ENCODE data around the gene TIAL1.

DNA sequence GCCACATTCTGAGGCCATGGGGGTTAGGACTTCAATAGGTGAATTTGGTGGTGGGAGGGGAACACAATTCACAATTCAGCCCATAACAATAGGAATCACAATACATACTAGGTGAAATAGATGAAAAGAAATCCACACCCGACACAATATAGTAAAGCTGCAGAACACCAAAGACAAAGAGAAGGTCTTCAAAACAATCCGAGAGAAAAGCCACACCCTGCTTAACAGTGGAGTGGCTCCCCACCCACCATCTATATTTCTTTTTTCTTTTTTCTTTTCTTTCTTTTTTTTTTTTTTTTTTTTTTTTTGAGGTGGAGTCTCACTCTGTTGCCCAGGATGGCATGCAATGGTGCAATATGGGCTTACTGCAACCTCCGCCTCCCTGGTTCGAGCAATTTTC, 14.7 kb upstream of the TIAL1 start:
- TF ChIP-seq, protein P1, sequence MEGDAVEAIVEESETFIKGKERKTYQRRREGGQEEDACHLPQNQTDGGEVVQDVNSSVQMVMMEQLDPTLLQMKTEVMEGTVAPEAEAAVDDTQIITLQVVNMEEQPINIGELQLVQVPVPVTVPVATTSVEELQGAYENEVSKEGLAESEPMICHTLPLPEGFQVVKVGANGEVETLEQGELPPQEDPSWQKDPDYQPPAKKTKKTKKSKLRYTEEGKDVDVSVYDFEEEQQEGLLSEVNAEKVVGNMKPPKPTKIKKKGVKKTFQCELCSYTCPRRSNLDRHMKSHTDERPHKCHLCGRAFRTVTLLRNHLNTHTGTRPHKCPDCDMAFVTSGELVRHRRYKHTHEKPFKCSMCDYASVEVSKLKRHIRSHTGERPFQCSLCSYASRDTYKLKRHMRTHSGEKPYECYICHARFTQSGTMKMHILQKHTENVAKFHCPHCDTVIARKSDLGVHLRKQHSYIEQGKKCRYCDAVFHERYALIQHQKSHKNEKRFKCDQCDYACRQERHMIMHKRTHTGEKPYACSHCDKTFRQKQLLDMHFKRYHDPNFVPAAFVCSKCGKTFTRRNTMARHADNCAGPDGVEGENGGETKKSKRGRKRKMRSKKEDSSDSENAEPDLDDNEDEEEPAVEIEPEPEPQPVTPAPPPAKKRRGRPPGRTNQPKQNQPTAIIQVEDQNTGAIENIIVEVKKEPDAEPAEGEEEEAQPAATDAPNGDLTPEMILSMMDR (conservative IDR thresholded peaks at IDR 0.05; ENCODE audit: low read length) = no peak
- TF ChIP-seq EZH2phosphoT487 (IDR thresholded peaks at IDR 0.05; ENCODE audit: borderline replicate concordance) = no peak

All from Loucy (cell line).